Right lung (tissue), 5 donors: ENCODE measurements around the gene NAA10. TPM values are rescaled to one million over a fixed set of nuclear protein-coding genes. Genes with fewer than 3 reads are reported as not detected.

Experiments used
- DNase-seq, 2 donors: peaks; one replicate each; pipeline ENCODE4 v3.0.0-alpha.2; 2013
- polyA plus RNA-seq, 5 donors: library from polyadenylated mRNA; unstranded; fragments of 120-200 nt; gene quantifications; one replicate each; pipeline versions ENCODE4 v1.2.1 to v1.2.3, GENCODE V29; 2013; ENCODE audit warnings: inconsistent platforms in 1 of 5, low replicate concordance in 1 of 5; ENCODE audit not compliant: insufficient read length in 5 of 5, insufficient read depth in 1 of 5

Gene NAA10
- polyA plus RNA-seq, 5 donors, result 48.0 to 85.6 (median 53.5) TPM

DNA sequence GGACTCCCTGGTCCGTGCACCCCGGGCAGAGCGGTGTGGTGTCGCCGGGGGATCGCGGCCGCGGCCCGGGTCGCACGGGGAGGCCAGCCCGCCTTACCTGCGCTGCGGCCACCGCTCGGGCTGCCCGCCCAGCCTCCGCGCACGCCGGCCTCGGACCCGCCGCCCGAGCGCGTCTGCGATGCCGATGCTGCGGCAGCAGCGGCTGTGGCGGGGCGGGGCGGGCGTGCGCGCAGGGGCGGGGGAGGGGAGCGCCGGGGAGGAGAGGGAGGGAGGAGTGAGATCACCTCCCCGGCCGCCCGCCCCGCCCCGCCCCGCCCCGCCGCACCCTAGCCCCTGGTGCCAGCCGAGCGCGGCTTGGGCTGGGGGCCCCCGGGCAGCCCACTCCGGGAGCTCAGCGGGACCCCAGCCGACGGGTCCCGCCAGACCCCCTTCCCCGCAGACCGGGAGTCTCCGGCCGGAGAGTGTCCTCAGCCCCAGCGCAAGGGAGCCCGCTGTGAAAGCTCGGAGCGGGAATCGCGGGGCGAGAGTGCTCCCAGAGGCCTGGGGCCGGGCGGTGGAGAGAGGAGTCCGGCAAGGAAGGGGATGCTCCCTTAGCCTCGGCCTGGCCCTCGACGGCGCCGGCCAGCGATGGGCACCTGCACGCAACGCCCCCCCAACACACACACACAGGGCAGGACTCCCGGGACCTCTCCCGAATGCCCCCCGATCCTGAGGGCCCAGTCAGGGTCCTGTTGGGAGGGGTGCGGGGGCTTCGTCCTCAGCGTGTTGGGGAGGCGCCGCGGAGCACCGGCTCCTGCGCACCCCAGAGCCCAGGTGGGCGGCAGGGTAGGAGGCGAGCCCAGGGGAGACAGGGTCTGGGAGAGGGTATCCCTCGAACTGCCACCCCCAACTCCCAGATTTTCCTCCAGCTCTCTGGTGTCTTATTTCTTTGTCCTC, 48.6 kb downstream of the NAA10 start, which contains the start of gene L1CAM:
TSS of gene L1CAM (minus strand) at position 206 of the 936 bp plus-strand sequence. CDS start 10,337 bp downstream, outside the sequence.
- no peak for DNase-seq

DNA sequence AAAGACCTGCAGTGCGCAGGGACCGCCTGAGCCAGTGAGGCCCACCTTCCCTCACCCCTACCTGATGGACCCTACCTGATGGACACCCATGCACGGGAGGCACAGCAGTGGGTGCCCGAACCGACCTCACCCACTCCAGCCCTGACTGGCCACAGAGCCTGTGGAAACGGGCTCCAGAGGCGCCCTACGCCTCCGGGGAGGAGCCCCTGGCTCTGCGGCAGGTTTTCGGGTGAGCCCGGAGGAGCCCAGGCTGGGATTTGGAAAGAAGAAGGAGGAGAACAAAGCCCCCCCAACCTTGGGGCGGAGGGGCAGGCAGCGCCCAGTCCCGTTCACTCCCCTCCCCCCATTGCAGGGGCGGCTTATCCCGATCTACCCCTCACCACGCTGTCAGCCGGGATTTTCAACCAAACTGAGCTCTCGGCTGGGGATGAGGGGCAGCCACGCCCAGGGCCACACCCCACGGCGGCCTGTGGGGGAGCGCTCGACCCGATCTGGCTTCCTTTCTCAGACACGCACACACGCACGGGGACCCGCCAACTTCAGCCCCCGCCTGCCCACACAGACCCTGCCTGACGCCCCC, 49.5 kb downstream of the NAA10 start:
- DNase-seq, result no peak

DNA sequence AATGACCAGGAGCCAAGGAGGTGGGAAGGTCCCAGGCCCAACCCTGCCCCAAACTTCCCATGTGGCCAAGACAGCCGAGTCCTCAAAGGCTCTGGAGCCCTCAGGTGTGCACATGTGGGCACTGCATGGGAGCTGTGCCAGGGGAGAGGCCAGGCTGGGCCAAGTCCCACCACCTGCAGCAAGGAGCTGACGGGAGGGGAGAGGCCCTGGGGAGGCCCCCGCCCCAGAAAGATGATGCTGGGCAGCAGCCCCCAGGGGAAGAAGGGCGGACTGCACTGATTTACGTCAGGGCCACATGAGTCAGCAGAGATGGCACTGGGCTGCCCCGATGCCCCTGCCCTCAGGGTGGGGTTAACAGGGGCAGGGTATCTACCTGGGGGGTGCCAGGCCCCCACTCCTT, 50.2 kb downstream of the NAA10 start:
- no peak for DNase-seq

DNA sequence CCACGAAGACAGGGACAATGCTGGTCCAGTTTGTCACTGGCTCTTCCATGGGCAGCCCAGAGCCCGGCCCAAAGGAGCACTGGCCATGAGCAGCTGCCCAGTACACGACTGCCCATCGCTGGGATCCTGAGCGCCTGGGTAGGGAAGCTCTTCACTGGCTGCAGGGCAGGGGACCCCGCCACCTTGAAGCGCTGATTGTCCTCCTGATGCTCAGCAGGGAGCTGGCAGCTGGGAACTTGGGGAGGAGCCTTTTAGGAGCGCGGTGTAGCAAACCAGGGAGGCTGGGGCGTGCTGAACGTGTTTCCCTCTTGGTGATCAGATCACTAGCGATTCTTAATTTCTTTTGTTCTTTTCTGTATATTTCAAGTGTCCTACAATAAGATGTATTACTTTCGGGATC, 50.7 kb downstream of the NAA10 start:
- DNase-seq, result no peak

DNA sequence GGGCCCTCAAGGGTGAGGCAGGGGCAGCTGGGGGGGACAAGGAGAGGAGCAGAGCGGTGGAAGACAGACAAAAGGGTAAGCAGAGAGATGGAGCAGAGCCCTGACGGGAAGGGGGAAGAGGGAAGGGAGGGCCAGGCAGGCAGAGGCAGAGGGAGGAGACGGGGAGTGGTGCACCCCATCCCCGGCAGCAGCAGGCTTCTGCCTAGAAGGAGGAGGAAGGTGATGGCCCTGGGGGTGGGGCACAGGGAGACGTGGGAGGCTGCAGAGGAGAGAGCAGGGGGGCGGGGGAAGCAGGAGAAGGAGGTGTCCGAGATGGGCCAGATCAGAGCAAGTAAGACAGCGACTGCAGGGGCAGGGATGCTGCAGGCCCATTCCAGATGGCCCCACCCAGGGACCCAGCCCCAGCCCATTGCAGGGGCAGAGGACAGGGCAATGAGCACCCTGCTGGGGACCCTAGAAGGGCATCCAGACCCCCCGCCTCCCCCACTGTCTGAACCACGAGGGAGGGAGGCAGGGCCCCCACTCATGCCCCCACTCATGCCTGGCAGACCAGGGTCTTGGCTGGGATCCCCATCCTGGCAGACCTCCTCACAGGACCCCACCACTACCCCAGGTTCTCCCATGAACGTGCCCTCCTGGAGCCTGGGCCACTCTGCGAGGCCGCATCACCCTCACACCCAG, 51.5 kb downstream of the NAA10 start:
- DNase-seq, result no peak

DNA sequence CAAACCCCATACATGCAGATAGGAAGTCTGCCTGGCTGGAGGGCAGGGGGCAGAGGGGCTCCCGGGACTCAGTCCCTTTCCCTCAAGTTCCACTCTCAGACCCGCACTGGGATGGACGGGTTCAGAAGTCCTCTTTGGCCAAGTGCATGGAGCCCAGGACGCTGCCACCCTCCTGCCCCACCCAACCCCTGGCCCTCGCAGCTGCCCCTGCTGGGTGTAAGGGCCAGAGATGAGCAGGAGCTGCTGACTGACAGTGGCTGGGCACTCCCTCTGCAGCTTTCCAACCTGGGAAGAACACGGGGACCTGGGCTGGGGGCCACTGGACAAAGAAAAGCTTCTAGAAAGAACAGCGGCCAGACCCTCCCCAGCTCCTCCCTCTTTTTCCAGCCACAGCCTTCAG, 52.3 kb downstream of the NAA10 start:
- DNase-seq, result no peak

DNA sequence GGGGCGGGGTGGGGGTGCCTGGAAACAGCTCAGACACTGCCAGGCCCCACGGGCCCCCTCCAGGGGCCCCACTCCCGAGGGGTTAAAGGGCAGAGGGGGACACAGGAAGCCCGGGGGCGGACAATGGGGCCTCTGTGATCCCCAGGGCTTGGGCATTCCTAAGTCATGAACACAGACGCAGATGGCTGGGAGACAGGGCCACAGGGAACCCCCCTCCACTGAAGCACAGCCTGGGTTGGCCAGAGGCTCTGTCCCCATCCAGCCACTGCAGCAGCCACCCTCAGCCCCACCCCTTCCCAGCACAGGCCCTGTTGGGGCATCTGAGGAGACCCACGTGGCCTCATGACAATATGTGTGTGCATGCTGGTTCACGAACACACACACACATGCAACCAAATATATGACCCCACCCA, 52.7 kb downstream of the NAA10 start:
- DNase-seq, result no peak

DNA sequence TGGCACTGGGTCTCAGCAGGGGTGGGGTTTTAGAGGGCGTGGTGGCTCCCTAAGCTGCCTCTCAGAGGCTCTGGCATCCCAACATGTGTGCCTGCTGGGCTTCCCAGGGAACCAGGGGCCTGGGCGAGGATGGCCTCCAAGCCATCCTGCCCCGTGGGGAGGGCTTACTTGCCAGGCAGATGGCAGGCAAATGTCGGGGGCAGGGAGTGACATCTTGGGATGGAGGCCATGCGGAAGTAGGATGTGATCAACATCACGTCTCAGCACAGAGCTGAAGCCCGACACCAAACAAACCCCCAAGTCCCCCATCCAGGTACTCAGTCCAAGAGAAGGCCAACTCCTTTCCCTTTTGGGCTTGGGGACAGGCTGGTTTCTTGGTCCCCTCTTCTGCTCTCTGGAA, 53.6 kb downstream of the NAA10 start:
- no peak for DNase-seq

DNA sequence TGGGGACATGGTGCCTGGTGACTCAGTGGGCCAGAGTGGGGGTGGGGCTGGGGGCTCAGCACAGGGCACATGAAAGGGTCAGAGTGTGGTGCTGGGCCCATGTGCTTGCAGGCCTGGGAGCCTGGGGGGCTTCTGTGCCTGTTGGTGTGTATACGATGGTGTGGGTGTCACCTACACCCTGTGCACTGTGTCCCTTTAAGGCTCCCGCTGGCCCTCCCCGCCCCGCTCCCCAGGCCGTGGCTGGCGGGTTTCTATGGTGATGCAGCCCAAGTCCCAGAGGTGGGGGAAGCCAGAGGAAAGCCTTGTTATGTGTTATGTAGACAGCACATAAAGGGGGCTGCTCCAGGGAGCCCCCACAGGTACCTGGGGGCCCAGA, 54.4 kb downstream of the NAA10 start:
- no peak for DNase-seq

DNA sequence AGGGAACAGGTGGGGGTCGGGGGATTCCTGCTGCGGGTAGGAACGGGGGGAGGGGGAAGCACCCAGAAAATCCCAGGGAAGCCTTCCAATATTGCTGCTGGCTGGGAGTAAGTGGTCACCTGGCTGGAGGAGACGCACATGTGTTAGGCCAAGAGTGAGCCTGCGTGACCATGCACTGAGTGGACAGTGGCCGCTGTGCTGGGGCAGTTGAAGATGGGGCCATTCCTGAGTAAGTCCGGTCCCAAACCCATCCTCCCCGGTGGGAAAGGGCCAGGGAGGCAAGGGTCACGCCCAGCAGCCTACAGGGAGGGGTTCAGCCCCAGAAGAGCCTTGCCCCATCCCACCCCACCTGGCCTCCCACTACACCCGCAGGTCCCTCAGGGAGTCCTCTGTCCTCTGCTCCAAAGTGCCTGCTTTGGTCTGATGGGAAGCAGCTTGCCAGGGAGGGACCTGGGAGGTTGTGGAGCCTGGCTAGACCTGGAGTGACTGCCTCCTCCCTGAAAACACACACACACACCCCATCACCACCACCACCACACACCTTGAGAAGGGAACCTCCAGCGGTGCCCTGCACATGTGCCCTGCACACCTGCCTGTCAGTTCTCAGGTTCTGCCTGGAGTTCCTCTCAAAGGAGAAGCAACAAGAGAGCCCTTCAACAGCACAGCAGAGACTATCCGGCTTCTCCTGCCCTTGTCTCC, 54.9 kb downstream of the NAA10 start:
- no peak for DNase-seq

Other genes with a start within 250 kb of the NAA10 start
- gene SLC6A8, start 247.1 kb downstream of the NAA10 start, polyA plus RNA-seq, result 1 to 10 TPM; 3.7 to 9.8 (median 7.8) TPM
- 100 to 1,000 TPM; 119 to 161 (median 139) TPM for gene BCAP31, start 210.7 kb downstream of the NAA10 start, polyA plus RNA-seq
- gene ABCD1, start 210.2 kb downstream of the NAA10 start, polyA plus RNA-seq, result 10 to 100 TPM in 1 of 5 donors, 1 to 10 TPM in 4; 5.7 to 11.7 (median 7.2) TPM
- gene PLXNB3, start 170.8 kb downstream of the NAA10 start, polyA plus RNA-seq, result 1 to 10 TPM; 2.1 to 4.1 (median 3.7) TPM
- gene SRPK3, start 154.0 kb downstream of the NAA10 start, polyA plus RNA-seq, result 10 to 100 TPM in 1 of 5 donors, 1 to 10 TPM in 3, under 1 TPM in 1; 0.63 to 14.2 (median 1.4) TPM
- 10 to 100 TPM; 48.9 to 75.0 (median 52.7) TPM for gene IDH3G, start 140.7 kb downstream of the NAA10 start, polyA plus RNA-seq
- 100 to 1,000 TPM; 152 to 222 (median 163) TPM for gene SSR4, start 140.4 kb downstream of the NAA10 start, polyA plus RNA-seq
- 10 to 100 TPM in 3 of 5 donors, 1 to 10 TPM in 2; 8.5 to 13.9 (median 10.4) TPM for gene PDZD4, start 104.5 kb downstream of the NAA10 start, polyA plus RNA-seq
- under 1 TPM; 0.13 to 0.44 (median 0.20) TPM for gene L1CAM, start 48.9 kb downstream of the NAA10 start, polyA plus RNA-seq
- gene AVPR2, start 30.4 kb downstream of the NAA10 start, polyA plus RNA-seq, result 1 to 10 TPM in 1 of 5 donors, under 1 TPM in 4; 0.58 to 1.3 (median 0.73) TPM
- gene ARHGAP4, start 8.8 kb downstream of the NAA10 start, polyA plus RNA-seq, result 10 to 100 TPM; 17.1 to 29.6 (median 25.4) TPM
- 1 to 10 TPM; 4.1 to 7.8 (median 6.3) TPM for gene RENBP, start 9.6 kb upstream of the NAA10 start, polyA plus RNA-seq
- 10 to 100 TPM; 26.7 to 48.5 (median 31.9) TPM for gene HCFC1, start 36.8 kb upstream of the NAA10 start, polyA plus RNA-seq
- 1 to 10 TPM; 4.6 to 6.8 (median 6.4) TPM for gene TMEM187, start 37.7 kb upstream of the NAA10 start, polyA plus RNA-seq
- gene IRAK1, start 84.9 kb upstream of the NAA10 start, polyA plus RNA-seq, result 10 to 100 TPM; 41.6 to 74.9 (median 48.0) TPM
- gene MECP2, start 162.7 kb upstream of the NAA10 start, polyA plus RNA-seq, result 10 to 100 TPM; 24.2 to 32.5 (median 32.3) TPM
- gene OPN1LW, start 209.2 kb upstream of the NAA10 start, polyA plus RNA-seq, result not detected
- gene OPN1MW, start 247.6 kb upstream of the NAA10 start, polyA plus RNA-seq, result not detected